WTC11 (cell line): ENCODE results near the gene ERP44. TPM values are rescaled to one million over a fixed set of nuclear protein-coding genes. Genes with fewer than 3 reads are reported as not detected.

Experiments used
- ATAC-seq: fragments of 200-7000 bp; cut with Tn5 transposase; 2 replicates; pipeline ENCODE4 v1.10.0; 2021; ENCODE audit warnings: mild to moderate bottlenecking, moderate library complexity
- CTCF ChIA-PET: fragments of 300-600 bp; sonication (Branson Sonifier 250); formaldehyde crosslinking; loops from one replicate; lab custom pipeline; 2021; ENCODE audit warnings: antibody characterized with exemption; lab: Charles Lee
- POLR2A ChIA-PET: fragments of 350-600 bp; sonication (Branson Sonifier 250); formaldehyde crosslinking; loops from one replicate; lab custom pipeline; 2021; ENCODE audit warnings: antibody characterized with exemption; lab: Charles Lee
- DNase-seq: peaks from one replicate; pipeline ENCODE4 v3.0.0; 2021; ENCODE audit warnings: low spot score
- H3K27ac Mint-ChIP-seq: 2 replicates; pipeline ENCODE4 v1.8.0; 2021; ENCODE audit warnings: mixed read lengths
- H3K27me3 Mint-ChIP-seq: 2 replicates; pipeline ENCODE4 v1.8.0; 2021; ENCODE audit warnings: low read depth, mild to moderate bottlenecking, moderate library complexity, mixed read lengths
- H3K36me3 Mint-ChIP-seq: 2 replicates; pipeline ENCODE4 v1.8.0; 2021; ENCODE audit warnings: mixed read lengths
- H3K4me1 Mint-ChIP-seq: 2 replicates; pipeline ENCODE4 v1.8.0; 2022; ENCODE audit warnings: mixed read lengths
- H3K4me3 Mint-ChIP-seq: 2 replicates; pipeline ENCODE4 v1.8.0; 2021; ENCODE audit warnings: mild to moderate bottlenecking, moderate library complexity, mixed read lengths
- H3K9me3 Mint-ChIP-seq: 2 replicates; pipeline ENCODE4 v1.8.0; 2021; ENCODE audit warnings: mixed read lengths
- CREM ChIP-seq: sonication (generic); formaldehyde crosslinking; IDR thresholded peaks from 2 replicates; pipeline ENCODE4 v1.8.1; 2022; ENCODE audit warnings: mild to moderate bottlenecking, missing genetic modification reagents, moderate library complexity
- MYBL2 ChIP-seq: sonication (generic); formaldehyde crosslinking; IDR thresholded peaks from 2 replicates; pipeline ENCODE4 v1.8.1; 2023; ENCODE audit warnings: mild to moderate bottlenecking, moderate library complexity, missing genetic modification reagents
- ZNF232 ChIP-seq: sonication (generic); formaldehyde crosslinking; IDR thresholded peaks from 2 replicates; pipeline ENCODE4 v1.8.0; 2022; ENCODE audit warnings: mild to moderate bottlenecking, missing genetic modification reagents
- ZNF671 ChIP-seq: fragments of 250-450 bp; sonication (Bioruptor Pico); IDR thresholded peaks from 2 replicates; pipeline ENCODE4 v1.8.0; 2021; ENCODE audit warnings: mild to moderate bottlenecking
- total RNA-seq: library from RNA; stranded (reverse); gene quantifications from 3 replicates; pipeline ENCODE4 v1.2.3, GENCODE V29; 2021
- TF ChIP-seq, protein P1 (sequence below): sonication (generic); formaldehyde crosslinking; IDR thresholded peaks from 2 replicates; pipeline ENCODE4 v1.8.1; 2022; ENCODE audit warnings: missing genetic modification reagents, borderline replicate concordance
- TF ChIP-seq, protein P2 (sequence below): fragments of 250-450 bp; sonication (Bioruptor Pico); IDR thresholded peaks from 2 replicates; pipeline ENCODE4 v1.9.0; 2021; ENCODE audit warnings: mild to moderate bottlenecking
- TF ChIP-seq, protein P3 (sequence below): sonication (generic); formaldehyde crosslinking; IDR thresholded peaks from 2 replicates; pipeline ENCODE4 v1.8.1; 2023; ENCODE audit warnings: mild to moderate bottlenecking, missing genetic modification reagents
- TF ChIP-seq, protein P4 (sequence below): sonication (generic); formaldehyde crosslinking; IDR thresholded peaks from 2 replicates; pipeline ENCODE4 v1.8.0; 2022; ENCODE audit warnings: mild to moderate bottlenecking, missing genetic modification reagents
- TF ChIP-seq, protein P5 (sequence below): fragments of 250-450 bp; sonication (Bioruptor Pico); IDR thresholded peaks from 2 replicates; pipeline ENCODE4 v1.9.0; 2021; ENCODE audit warnings: mild to moderate bottlenecking, borderline replicate concordance
- TF ChIP-seq, protein P6 (sequence below): sonication (generic); formaldehyde crosslinking; IDR thresholded peaks from 2 replicates; pipeline ENCODE4 v1.8.0; 2022; ENCODE audit warnings: mild to moderate bottlenecking, missing genetic modification reagents

ERP44 gene
- total RNA-seq, 1 experiment from 2014 or later, result 13.7 TPM

DNA sequence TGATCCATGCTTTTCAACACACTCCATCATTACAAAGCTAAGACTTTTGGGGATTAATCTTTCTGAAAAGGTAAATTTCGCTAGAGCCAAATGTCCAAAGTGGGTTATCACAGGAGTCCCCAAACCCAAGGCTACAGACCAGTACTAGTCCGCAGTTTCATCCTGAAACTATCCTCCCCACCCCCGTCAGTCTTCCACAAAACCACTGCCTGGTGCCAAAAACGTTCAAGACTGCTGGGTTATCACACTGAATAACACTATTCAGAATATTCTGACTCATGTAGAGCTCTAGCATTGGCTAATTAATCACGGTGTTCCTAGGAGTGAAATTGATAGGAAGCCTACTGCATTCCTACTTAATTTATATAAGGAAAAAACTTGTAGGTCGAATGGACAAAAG lies 24.7 kb downstream of the ERP44 start:
- Mint-ChIP-seq H3K4me1 (peaks cover 7% of the 10 kb centered on the region), H3K4me3 (no peak overlapping the region), H3K27ac (no peak overlapping the region), H3K36me3 (peaks cover 6% of the 10 kb centered on the region; the same call in 1 of the 2 replicates), H3K9me3 (peaks cover 4% of the 10 kb centered on the region; the same call in 1 of the 2 replicates), H3K27me3 (no peaks in the 10 kb centered on the region)
- ATAC-seq, result no peak
- ChIA-PET POLR2A (no interaction called here), CTCF (no interaction called here)
- TF ChIP-seq ZNF671 (CRISPR knock-in tag) (no peak), ZNF232 (no peak), MYBL2 (CRISPR knock-in tag) (no peak)
- TF ChIP-seq, protein P1, sequence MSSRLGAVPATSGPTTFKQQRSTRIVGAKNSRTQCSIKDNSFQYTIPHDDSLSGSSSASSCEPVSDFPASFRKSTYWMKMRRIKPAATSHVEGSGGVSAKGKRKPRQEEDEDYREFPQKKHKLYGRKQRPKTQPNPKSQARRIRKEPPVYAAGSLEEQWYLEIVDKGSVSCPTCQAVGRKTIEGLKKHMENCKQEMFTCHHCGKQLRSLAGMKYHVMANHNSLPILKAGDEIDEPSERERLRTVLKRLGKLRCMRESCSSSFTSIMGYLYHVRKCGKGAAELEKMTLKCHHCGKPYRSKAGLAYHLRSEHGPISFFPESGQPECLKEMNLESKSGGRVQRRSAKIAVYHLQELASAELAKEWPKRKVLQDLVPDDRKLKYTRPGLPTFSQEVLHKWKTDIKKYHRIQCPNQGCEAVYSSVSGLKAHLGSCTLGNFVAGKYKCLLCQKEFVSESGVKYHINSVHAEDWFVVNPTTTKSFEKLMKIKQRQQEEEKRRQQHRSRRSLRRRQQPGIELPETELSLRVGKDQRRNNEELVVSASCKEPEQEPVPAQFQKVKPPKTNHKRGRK (CRISPR knock-in tag), result no peak
- TF ChIP-seq, protein P2, sequence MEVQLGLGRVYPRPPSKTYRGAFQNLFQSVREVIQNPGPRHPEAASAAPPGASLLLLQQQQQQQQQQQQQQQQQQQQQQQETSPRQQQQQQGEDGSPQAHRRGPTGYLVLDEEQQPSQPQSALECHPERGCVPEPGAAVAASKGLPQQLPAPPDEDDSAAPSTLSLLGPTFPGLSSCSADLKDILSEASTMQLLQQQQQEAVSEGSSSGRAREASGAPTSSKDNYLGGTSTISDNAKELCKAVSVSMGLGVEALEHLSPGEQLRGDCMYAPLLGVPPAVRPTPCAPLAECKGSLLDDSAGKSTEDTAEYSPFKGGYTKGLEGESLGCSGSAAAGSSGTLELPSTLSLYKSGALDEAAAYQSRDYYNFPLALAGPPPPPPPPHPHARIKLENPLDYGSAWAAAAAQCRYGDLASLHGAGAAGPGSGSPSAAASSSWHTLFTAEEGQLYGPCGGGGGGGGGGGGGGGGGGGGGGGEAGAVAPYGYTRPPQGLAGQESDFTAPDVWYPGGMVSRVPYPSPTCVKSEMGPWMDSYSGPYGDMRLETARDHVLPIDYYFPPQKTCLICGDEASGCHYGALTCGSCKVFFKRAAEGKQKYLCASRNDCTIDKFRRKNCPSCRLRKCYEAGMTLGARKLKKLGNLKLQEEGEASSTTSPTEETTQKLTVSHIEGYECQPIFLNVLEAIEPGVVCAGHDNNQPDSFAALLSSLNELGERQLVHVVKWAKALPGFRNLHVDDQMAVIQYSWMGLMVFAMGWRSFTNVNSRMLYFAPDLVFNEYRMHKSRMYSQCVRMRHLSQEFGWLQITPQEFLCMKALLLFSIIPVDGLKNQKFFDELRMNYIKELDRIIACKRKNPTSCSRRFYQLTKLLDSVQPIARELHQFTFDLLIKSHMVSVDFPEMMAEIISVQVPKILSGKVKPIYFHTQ (CRISPR knock-in tag), result no peak
- TF ChIP-seq, protein P3, sequence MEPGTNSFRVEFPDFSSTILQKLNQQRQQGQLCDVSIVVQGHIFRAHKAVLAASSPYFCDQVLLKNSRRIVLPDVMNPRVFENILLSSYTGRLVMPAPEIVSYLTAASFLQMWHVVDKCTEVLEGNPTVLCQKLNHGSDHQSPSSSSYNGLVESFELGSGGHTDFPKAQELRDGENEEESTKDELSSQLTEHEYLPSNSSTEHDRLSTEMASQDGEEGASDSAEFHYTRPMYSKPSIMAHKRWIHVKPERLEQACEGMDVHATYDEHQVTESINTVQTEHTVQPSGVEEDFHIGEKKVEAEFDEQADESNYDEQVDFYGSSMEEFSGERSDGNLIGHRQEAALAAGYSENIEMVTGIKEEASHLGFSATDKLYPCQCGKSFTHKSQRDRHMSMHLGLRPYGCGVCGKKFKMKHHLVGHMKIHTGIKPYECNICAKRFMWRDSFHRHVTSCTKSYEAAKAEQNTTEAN (CRISPR knock-in tag), result no peak
- TF ChIP-seq, protein P4, sequence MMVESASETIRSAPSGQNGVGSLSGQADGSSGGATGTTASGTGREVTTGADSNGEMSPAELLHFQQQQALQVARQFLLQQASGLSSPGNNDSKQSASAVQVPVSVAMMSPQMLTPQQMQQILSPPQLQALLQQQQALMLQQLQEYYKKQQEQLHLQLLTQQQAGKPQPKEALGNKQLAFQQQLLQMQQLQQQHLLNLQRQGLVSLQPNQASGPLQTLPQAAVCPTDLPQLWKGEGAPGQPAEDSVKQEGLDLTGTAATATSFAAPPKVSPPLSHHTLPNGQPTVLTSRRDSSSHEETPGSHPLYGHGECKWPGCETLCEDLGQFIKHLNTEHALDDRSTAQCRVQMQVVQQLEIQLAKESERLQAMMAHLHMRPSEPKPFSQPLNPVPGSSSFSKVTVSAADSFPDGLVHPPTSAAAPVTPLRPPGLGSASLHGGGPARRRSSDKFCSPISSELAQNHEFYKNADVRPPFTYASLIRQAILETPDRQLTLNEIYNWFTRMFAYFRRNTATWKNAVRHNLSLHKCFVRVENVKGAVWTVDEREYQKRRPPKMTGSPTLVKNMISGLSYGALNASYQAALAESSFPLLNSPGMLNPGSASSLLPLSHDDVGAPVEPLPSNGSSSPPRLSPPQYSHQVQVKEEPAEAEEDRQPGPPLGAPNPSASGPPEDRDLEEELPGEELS, result no peak
- DNase-seq, result no peak

DNA sequence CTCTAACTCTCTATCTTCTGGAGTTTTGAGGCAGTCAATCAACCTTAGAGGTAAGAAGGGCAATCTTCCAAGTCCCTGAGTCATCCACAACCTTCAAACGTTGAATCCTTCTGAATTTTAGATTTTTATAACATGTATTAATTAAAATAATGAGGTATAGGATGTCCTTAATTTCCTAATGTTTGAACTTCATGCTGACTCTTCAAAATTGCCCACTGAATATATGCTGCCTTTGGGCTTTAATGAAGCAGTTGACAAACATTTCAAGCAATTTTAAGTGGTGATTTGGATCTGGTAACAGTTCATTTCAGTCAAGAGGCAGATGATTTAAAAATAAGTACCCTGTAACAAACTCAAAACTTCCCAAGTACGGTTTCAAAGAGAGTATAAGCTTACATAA lies 26.0 kb downstream of the ERP44 start:
- no peak for ATAC-seq
- no peaks in the 10 kb centered on the region for H3K27me3 Mint-ChIP-seq
- H3K4me3 Mint-ChIP-seq, result no peak overlapping the region
- POLR2A ChIA-PET, result no interaction called here
- no peak overlapping the region for H3K27ac Mint-ChIP-seq
- peaks cover 7% of the 10 kb centered on the region; the same call in 1 of the 2 replicates for H3K36me3 Mint-ChIP-seq
- peaks cover 7% of the 10 kb centered on the region for H3K4me1 Mint-ChIP-seq
- no peak for DNase-seq
- peaks cover 4% of the 10 kb centered on the region; the same call in 1 of the 2 replicates for H3K9me3 Mint-ChIP-seq
- TF ChIP-seq CREM, result no peak
- TF ChIP-seq, protein P5, sequence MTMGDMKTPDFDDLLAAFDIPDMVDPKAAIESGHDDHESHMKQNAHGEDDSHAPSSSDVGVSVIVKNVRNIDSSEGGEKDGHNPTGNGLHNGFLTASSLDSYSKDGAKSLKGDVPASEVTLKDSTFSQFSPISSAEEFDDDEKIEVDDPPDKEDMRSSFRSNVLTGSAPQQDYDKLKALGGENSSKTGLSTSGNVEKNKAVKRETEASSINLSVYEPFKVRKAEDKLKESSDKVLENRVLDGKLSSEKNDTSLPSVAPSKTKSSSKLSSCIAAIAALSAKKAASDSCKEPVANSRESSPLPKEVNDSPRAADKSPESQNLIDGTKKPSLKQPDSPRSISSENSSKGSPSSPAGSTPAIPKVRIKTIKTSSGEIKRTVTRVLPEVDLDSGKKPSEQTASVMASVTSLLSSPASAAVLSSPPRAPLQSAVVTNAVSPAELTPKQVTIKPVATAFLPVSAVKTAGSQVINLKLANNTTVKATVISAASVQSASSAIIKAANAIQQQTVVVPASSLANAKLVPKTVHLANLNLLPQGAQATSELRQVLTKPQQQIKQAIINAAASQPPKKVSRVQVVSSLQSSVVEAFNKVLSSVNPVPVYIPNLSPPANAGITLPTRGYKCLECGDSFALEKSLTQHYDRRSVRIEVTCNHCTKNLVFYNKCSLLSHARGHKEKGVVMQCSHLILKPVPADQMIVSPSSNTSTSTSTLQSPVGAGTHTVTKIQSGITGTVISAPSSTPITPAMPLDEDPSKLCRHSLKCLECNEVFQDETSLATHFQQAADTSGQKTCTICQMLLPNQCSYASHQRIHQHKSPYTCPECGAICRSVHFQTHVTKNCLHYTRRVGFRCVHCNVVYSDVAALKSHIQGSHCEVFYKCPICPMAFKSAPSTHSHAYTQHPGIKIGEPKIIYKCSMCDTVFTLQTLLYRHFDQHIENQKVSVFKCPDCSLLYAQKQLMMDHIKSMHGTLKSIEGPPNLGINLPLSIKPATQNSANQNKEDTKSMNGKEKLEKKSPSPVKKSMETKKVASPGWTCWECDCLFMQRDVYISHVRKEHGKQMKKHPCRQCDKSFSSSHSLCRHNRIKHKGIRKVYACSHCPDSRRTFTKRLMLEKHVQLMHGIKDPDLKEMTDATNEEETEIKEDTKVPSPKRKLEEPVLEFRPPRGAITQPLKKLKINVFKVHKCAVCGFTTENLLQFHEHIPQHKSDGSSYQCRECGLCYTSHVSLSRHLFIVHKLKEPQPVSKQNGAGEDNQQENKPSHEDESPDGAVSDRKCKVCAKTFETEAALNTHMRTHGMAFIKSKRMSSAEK (CRISPR knock-in tag), result no peak
- TF ChIP-seq, protein P6, sequence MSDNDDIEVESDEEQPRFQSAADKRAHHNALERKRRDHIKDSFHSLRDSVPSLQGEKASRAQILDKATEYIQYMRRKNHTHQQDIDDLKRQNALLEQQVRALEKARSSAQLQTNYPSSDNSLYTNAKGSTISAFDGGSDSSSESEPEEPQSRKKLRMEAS (CRISPR knock-in tag), result no peak
- TF ChIP-seq, all 79 proteins: peak for 0
- CTCF ChIA-PET, result no interaction called here
